Inflammatory macrophage treated with lipopolysaccharide for 1 hour (primary cell): Measurements from ENCODE around the gene DNAH3.
"Not testable (repeated sequence)": the region's sequence is repeated elsewhere in the genome, so short reads cannot be mapped to it uniquely, and the experiment has no call there.

Experiments used
- DNase-seq, 2 donors: peaks; one replicate each; pipeline ENCODE4 v3.0.0-alpha.2; 2020 to 2022

The DNAH3 gene

DNA sequence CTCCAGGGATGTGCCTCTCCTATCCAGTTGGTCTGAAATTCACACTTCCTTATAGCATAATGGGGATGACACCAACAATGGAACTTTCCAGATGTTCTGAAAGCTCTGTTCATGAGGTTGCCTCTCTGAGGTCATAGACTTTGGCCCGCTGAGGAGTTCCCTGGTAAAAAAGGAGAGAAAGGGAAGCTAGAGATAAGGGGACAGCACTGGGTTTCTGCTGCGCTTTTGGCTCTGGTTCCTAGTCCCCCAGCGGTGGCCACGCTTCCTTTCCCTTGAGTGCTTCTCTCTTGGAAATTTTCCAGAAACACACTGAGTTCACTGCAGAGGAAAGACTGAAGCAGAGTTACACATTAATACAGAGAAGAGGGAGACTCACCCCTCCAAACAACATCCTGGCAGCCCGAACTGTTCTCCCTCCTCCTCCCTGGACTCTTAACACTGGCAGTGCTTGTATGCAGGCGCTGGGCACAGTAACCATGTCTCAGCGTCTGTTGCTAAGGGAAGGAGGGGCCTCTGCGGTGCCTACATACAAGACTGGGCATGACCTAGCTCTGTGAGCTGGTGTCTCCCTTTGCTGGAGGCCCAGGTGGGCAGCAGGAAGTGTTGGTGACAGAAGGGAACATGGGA is at the start of gene DNAH3:
TSS of gene DNAH3 (minus strand) at position 472 of the 627 bp plus-strand sequence. CDS start 527 bp downstream, outside the sequence.
- DNase-seq: peak; percentile 51 to 67

DNA sequence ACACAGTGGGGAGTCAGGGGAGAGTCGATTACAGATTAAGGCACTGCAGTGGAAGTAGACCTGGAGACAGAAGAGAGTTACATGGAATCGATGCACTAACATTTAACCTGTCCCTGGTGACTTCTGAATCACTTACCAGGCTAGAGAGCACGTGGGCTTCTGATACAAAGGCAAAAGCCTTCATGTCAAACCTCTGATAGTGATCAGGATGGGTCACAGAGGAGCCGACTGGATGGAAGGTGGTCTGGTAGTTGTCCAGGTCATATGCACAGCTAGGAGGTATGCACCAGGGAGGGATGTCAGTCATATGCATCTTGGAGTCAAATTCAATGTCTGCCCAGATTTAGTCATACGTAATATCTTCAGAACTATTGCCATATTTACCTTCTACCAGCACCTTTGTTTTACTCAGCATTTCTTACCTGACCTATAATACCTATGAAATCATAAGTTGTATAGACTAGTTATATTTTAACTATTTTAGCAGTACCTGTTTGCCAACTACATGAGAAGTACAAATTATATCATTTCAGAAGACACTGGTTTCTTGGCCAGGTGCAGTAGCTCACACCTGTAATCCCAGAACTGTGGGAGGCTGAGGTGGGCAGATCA is 49.1 kb upstream of the DNAH3 start:
- DNase-seq: no peak

DNA sequence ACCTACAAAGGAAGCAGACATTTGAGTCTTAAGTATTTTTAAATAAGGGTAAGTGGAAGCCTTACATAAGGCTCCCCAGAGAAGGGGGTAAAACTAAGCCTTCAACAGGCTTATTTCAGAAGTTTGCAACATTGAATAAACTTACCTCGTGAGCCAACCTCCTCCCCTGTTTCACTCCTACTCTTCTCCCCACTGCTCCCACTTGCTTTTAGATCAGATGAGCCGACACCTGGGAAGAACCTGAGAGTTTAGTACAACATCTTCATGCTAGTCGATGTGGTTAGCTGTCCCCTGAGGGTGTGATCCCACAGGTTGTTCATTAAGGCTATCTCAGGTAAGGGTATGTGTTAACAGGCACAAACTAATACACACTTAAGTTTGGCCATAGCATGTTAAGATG is 47.0 kb upstream of the DNAH3 start:
- no peak for DNase-seq

DNA sequence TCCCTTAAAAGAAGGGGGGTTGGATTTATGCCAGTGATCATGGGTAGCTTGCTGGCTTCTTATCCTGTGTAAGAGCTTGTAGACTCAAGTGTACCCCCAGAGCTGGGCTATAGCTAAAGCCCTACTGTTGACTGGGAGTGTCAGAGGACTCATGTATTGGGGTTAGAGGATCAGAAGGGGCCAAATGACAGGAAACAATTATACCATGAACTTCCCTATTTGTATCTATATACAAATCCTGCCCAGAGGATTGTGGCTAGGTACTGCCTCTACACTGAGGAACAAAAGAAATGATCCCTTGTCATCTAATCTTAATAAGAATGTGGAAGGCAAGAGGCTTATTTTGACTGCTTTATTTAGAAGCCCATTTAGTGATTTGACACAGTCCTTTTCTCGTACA is 46.5 kb upstream of the DNAH3 start:
- peak in 1 of 2 donors; percentile 8 for DNase-seq

- not testable (repeated sequence) for DNase-seq
Observed at GRCh38 chr16:21195330-21195729, 44.7 kb upstream of the DNAH3 start.

GRCh38 chr16:21194771-21195301 is 44.2 kb upstream of the DNAH3 start:
- no peak for DNase-seq

DNA sequence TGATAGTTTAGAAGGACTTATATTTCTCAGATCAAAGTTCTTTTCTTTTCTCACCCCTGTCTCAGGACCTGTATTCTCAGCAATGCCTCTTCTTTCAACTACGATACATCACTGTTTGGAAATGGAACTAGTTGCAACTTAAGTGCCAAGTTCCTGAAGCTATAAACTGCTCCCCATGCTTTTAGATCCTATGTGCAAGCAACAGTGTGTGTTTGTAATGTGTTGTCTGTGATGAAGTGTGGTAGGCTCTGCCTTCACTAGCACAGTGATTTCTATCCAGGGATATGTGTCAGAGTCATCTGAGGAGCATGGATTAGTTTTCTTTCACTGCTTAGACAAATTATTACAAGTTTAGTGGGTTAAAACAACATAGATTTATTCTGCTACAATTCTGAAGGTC is 42.3 kb upstream of the DNAH3 start:
- DNase-seq: no peak

- no peak for DNase-seq
Observed at GRCh38 chr16:21190599-21190998, 40.0 kb upstream of the DNAH3 start.

DNA sequence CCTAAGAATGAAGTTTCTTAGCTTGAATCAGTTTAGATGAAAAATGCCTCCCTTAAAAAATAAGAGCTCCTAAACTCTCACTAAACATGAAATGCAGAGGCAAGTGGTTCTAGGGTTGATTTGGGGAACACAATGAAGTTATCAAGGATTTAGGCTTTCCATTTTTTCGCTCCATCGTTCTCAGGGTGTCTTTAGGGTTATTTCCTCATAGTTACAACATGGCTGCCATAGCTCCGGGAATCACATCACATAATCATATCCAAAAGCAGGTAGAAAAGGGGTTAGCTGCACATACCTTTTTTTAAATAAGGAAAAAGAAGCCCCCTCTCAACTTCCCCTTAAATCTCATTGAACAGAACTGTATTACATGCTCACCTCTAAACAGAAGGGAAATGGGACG is 39.4 kb upstream of the DNAH3 start:
- no peak for DNase-seq

DNA sequence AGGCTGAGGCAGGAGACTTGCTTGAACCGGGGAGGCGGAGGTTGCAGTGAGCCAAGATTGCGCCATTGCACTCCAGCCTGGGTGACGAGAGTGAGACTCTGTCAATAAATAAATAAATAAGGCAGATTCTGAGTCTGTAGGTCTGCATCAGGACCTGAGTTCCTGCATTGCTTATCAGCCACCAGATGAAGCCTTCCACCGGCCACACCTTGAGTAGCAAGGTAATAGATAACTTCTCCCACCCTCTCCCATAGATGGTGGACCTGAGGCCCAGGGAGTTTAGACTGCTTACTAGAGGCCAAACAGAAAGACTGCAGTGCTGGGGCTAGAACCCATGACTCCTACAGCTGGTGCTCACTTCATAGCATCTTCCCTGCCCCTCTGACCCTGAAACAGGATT is 38.7 kb upstream of the DNAH3 start:
- DNase-seq: no peak

- no peak for DNase-seq
Observed at GRCh38 chr16:21186326-21186691, 35.7 kb upstream of the DNAH3 start.

GRCh38 chr16:21185659-21186325 is 35.1 kb upstream of the DNAH3 start:
- DNase-seq: no peak

DNA sequence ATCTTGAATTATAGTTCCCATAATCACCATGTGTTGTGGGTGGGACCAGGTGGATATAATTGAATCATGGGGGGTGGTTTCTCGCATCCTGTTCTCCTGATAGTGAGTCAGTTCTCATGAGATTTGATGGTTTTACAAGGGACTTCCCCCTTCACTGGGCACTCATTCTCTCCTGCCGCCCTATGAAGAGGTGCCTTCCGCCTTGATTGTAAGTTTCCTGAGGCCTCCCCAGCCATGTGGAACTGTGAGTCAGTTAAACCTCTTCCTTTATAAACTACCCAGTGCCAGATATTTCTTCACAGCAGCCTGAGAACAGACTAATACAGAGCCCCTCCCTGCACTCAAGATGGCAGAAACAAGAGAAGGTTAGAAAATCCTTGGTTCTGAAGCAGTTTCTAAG is 34.2 kb upstream of the DNAH3 start:
- peak; percentile 3 to 42 for DNase-seq

DNA sequence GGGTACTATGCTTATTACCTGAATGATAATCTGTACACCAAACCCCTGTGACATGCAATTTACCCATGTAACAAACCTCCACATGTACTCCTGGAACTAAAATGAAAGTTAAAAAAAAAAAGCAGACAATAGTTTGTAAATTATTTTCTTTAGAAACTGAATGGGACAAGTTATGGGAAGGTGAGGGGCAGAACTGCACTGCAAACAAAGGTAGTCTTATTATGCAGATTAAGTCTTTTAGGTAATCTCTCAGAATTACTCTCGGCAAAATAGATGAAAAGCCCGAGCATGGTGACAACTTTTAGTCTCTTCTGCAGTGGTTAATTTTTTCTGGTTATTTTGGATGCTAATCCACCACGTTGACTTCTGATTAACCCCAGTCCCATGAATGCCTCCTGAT is 33.3 kb upstream of the DNAH3 start:
- no peak for DNase-seq

- no peak for DNase-seq
Observed at GRCh38 chr16:21179983-21180365, 29.3 kb upstream of the DNAH3 start.

DNA sequence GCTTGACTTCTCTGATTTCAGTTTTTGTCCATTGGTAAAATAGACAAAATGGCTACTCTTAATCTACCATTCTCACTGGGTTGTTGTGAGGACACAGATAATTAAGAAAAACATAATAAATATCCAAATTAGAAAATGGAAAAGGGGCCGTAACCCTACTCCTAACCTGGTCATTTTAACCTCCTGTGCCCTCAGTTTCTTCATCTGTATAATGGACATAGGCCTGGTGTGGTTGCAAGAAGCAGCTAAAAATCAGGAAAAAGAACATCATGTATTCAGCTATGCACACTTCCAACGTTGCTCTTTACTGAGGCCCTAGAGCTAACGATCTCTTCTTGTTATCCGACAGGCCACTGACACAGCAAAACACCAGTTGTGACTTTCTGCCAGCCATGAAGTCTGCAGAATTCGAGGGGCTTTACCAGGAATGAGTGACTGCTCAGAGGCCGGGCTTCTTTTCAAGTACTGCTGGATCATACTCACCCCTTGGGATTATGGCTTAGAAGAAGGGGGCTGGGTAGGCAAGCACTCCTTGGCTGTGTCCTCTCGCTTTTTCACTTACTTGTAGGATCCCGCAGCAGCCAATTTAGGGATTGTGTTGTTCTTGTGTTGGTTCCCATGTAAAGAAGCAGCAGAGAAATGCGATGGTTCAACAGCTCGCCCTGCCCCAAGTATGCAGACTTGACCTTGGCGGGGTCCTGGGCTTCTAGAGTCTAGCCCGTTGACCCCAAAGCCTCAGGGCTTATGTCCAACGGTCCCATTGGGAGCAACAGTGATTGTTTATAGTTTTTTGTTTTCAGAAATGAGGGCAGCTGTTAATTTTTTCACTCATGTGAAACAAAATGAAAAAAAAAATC is 28.7 kb upstream of the DNAH3 start:
- no peak for DNase-seq

DNA sequence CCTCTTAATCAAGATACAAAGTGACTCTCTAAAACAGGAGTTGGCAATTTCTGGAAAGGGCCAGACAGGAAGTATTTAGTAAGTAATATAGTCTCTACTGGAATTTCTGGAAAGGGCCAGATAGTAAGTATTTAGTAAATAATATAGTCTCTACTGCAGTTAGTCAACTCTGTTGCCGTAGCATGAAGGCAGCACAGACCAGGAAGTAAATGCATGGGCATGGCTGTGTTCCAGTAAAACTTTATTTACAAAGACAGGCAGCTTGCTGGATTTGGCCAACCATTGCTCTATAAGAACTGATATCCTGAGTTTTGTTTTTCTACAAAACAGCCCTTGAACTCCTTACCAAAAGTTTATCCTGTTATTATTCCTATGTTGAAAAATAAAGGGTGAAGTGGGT is 24.8 kb upstream of the DNAH3 start:
- no peak for DNase-seq

GRCh38 chr16:21172650-21173049 is 22.0 kb upstream of the DNAH3 start:
- DNase-seq: no peak

- not testable (repeated sequence) for DNase-seq
Observed at GRCh38 chr16:21170116-21170515, 19.5 kb upstream of the DNAH3 start.

DNA sequence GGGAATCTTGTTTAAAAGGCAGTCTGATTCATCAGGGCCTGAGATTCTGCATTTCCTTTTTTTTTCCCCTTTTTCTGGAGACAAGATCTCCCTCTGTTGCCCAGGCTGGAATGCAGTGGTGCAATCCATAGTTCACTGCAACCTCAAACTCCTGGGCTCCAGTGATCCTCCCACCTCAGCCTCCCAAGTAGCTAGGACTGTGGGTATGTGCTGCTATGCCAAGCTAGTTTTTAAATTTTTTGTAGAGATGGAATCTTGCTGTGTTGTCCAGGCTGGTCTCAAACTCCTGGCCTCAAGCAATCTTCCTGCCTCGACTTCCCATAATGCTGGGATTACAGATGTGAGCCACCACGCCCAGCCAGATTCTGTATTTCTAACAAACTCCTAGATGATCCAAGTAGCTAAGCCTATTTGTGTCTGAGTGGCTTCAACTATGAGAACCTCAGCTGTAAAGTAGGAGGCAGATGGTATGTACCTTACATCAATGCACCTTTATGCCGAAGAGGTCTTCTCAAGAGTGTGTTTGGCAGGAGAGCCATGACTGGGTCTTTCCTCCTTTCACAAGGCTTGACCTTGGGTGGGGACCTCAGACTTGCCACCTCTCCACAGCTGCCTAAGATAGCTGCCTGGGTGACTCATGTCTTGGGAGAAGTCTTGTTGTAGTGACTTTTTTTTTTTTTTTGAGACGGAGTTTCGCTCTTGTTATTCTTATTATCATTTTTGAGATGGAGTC is 18.8 kb upstream of the DNAH3 start:
- no peak for DNase-seq

DNA sequence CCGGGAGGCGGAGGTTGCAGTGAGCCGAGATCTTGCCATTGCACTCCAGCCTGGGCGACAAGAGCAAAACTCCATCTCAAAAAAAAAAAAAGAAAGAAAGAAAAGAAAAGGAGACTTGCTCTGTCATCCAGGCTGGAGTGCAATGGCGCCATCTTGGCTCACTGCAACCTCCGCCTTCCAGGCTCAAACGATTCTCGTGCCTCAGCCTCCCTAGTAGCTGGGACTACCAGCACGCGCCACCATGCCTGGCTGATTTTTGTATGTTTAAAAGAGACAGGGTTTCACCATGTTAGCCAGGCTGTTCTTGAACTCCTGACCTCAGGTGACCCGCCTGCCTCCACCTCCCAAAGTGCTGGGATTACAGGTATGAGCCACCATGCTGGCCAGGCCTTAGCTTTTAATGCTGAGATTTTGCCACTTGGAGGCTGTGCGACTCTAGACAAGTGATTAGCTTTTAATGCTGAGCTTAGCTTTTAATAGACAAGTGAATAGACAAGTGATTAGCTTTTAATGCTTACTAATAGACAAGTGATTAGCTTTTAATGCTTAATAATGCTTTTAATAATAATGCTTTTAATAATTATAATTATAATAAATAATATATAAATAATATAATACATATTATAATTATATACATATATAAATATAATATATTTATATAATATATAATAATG is 17.4 kb upstream of the DNAH3 start:
- DNase-seq: no peak

- peak; percentile 11 to 13 for DNase-seq
Observed at GRCh38 chr16:21167360-21167759, 16.7 kb upstream of the DNAH3 start.
